Measurements from ENCODE around the gene DLK2.
"Not testable (repeated sequence)": the region's sequence is repeated elsewhere in the genome, so short reads cannot be mapped to it uniquely, and the experiment has no call there.

The DLK2 gene, protein sequence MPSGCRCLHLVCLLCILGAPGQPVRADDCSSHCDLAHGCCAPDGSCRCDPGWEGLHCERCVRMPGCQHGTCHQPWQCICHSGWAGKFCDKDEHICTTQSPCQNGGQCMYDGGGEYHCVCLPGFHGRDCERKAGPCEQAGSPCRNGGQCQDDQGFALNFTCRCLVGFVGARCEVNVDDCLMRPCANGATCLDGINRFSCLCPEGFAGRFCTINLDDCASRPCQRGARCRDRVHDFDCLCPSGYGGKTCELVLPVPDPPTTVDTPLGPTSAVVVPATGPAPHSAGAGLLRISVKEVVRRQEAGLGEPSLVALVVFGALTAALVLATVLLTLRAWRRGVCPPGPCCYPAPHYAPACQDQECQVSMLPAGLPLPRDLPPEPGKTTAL

GRCh38 chr6:43455531-43456428 lies at the start of gene DLK2:
Gene DLK2, minus strand, starts transcription at chr6:43455548. Its CDS starts 723 bp downstream, at chr6:43454825.
- DNase-seq = no peak

DNA sequence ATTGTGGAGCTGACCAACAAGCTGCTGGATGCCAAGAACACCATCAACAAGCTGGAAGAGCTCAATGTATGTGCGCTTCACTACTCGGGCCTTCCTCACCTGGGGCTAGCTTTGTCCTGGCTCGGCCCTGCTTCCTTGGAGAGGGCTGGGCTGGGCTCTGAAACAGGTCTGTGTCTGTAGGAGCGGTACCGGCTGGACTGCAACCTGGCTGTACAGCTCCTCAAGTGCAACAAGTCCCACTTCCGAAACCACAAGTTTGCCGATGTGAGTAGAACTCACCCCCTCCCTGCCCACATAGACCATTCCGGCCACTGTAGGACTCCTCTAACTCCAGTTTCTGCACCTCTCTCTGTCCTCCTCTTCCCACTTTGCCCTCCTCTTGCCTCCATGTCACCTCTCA lies 48.1 kb upstream of the DLK2 start:
- no peak for DNase-seq

DNA sequence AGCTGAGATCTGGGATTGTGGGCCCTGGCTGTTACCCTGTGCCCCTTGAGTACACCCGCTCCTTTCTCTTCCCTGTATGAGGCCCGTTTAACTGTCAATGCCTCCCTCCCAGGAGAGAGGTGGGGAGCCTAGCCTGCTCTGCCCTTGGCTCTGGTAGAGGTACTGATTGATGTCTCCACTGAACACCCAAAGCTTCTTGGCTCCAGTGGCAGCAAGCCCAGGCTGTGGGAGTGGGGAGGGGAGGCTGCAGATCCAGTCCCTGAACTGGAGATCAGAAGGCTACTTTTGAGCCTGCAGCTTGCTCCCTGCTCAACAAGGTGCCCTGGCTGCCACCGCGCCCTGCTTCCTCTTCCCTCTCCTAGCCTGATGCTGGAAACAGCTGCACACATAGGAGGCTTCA lies 47.3 kb upstream of the DLK2 start:
- no peak for DNase-seq

- no peak for DNase-seq
These were observed 45.6 kb upstream of the DLK2 start for GRCh38 chr6:43500921-43501320.

DNA sequence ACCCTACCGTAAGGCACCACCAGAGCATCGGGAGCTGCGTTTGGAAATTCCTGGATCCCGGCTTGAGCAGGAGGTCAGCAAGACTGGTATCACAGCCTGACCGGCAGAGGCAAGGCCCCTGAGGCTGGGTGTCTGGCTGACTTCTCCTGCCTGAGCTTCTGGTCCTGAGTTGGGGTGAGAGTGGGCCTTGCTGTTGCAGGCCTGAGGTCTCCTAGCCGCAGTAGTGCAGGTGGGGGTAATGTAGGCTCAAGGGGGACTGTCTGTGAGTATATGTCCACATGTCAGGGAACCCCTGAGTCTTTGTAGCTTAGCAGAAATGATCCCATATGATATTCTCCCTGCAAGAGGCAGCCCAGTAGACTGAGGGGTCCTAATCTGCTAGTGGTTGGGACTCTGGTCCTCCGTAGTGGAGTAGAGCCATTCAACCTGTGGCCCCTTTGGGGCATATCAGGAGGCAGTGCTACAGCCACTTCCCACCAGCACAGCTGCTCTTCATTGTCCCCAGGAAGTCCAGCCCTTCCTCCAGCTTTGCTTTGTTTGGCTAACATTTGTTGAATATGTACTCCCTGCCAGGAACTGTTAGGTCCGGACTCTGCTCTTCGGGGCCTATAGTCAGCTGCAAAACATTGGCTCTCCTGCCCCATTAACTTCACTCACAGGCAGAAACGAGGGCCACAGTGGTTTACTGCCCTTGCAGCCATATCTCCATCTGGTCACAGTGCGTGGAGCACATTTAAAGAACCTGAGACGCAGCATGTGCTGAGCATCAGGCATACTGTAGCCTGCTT lies 43.9 kb upstream of the DLK2 start:
- DNase-seq = no peak

- DNase-seq = not testable (repeated sequence)
These were observed 42.9 kb upstream of the DLK2 start for GRCh38 chr6:43498291-43498690.

DNA sequence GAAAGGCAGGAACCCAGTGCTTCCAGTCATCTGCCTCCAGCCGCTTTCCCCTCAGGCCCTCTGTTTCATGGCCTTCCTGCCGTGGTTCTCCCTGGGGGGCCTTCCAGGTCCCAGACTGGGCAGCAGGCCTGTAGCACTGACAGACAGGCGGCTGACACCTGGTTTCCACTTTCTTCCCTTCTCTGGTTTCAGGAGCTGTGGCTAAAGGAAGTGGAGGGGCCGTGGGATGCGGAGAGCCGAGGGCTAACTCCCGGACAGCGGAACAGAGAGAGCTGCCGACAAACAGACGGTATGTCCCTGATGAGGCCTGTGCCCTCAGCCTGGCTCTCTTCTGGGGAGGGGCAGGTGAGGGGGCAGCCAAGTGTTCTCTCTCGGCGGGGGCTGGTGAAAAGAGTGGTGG lies 42.3 kb upstream of the DLK2 start:
- DNase-seq = no peak

DNA sequence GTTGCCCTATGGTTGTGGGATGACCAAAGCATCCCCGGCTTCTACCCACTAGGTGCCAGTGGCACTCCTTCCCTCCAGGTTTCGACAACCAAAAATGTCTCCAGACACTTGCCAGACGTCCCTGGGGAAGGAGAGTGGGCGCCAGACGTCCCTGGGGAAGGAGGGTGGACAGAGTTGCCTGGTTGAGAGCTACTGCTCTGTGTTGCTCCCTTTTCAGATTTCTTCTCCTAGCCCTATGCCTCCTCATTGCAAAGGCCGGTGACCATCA lies 41.7 kb upstream of the DLK2 start:
- DNase-seq = no peak

GRCh38 chr6:43496370-43497128 lies 41.2 kb upstream of the DLK2 start:
- DNase-seq = no peak

- no peak for DNase-seq
These were observed 40.1 kb upstream of the DLK2 start for GRCh38 chr6:43495409-43495941.

GRCh38 chr6:43494766-43495165 lies 39.4 kb upstream of the DLK2 start:
- no peak for DNase-seq

DNA sequence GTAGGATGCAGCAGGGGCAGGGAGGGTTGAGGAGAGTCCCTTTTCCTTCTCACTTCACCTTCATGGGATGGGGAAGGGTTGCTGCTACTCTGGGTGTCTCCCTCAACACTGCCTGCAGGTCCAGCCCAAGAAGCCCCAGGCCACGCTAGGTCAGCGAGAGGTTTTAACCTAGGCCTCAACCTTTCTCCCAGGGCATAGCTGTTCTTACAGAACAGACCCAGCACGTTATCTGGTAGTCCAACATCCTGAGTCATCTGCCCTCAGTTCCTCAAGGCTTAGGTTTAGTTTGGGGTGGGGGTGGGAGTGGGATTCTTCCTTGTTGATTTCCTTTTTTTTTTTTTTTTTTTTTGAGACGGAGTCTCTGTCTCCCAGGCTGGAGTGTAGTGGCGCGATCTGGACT lies 39.0 kb upstream of the DLK2 start:
- DNase-seq = no peak

DNA sequence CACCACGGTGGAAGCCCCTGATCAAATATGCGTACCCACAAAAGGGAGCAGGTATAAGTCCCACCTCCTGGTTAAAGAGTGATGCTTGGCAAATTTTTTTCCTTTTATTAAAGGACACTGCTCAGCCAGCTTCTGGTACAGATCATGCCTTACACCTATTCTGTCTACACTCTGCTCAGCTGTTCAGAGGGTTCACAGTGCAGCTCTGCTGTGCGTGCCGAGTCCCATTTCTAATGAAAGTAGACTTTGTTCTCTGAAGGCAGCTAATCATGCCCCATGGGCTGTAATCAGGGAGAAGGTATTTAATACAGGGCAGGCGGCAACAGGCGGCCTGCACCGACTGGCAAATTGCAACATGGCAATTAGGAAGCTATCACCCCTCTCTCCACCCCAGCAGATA lies 38.5 kb upstream of the DLK2 start:
- no peak for DNase-seq

DNA sequence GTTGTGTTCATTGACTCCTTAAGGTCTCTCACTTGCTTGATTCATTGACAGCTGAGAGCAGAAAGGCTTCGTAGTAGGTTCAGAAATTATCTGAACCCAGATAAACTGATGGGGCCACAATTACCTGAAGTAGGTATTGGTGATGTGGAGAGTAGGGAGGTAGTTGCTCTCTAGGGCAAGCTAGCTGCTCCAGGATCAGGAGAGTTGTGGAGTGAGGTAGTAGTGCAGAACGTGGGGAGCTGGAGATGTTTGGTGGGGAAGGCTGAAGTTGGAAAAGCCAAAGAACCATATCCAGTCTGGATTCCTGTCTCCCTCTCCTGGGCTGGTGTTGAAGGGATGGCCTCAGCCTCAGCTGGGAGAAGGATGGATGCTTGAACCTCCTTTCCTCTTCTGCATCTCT lies 37.9 kb upstream of the DLK2 start:
- DNase-seq = no peak

GRCh38 chr6:43492673-43493072 lies 37.3 kb upstream of the DLK2 start:
- DNase-seq = no peak

GRCh38 chr6:43491750-43492661 lies 36.7 kb upstream of the DLK2 start:
- no peak for DNase-seq

GRCh38 chr6:43490523-43490939 lies 35.2 kb upstream of the DLK2 start:
- no peak for DNase-seq

GRCh38 chr6:43489277-43490072 lies 34.1 kb upstream of the DLK2 start:
- no peak for DNase-seq

- no peak for DNase-seq
These were observed 33.4 kb upstream of the DLK2 start for GRCh38 chr6:43488667-43489276.
